GM19452 (cell line): Measurements from ENCODE around the gene CDC45.
A peak's percentile ranks its signal among the peaks of the same experiment; 100 is the strongest.

Experiments
- ATAC-seq: cut with Tn5 transposase; IDR thresholded peaks from one replicate; pipeline ENCODE4 v1.9.1; 2021; ENCODE audit not compliant: unreplicated experiment

CDC45 gene

GRCh38 chr22:19466848-19467752 lies 12.6 kb upstream of the CDC45 start:
- no peak for ATAC-seq

- no peak for ATAC-seq
Measured at GRCh38 chr22:19467912-19468311, 11.8 kb upstream of the CDC45 start.

GRCh38 chr22:19469421-19469820 lies 10.3 kb upstream of the CDC45 start:
- no peak for ATAC-seq

GRCh38 chr22:19470010-19470409 lies 9.7 kb upstream of the CDC45 start:
- ATAC-seq, result no peak

GRCh38 chr22:19471572-19471971 lies 8.1 kb upstream of the CDC45 start:
- no peak for ATAC-seq

GRCh38 chr22:19472233-19472632 lies 7.5 kb upstream of the CDC45 start:
- no peak for ATAC-seq

GRCh38 chr22:19473578-19473977 lies 6.1 kb upstream of the CDC45 start:
- no peak for ATAC-seq

- ATAC-seq, result no peak
Measured at GRCh38 chr22:19476023-19476422, 3.7 kb upstream of the CDC45 start.

- ATAC-seq, result no peak
Measured at GRCh38 chr22:19477321-19478044, 2.2 kb upstream of the CDC45 start.

GRCh38 chr22:19478045-19478900 lies 1.4 kb upstream of the CDC45 start:
- ATAC-seq, result no peak

GRCh38 chr22:19478901-19479354 lies 792 bp upstream of the CDC45 start, which contains the start of gene UFD1:
Gene UFD1 (minus strand): TSS chr22:19479193. CDS start chr22:19479085, 108 bp downstream.
- ATAC-seq, result peak; percentile 53

- no peak for ATAC-seq
Measured at GRCh38 chr22:19480173-19480568, 451 bp downstream of the CDC45 start.

GRCh38 chr22:19480789-19481188 lies 1.1 kb downstream of the CDC45 start:
- ATAC-seq, result no peak

- no peak for ATAC-seq
Measured at GRCh38 chr22:19482297-19482696, 2.6 kb downstream of the CDC45 start.

- no peak for ATAC-seq
Measured at GRCh38 chr22:19483481-19484244, 3.9 kb downstream of the CDC45 start.

GRCh38 chr22:19488285-19488684 lies 8.6 kb downstream of the CDC45 start:
- ATAC-seq, result no peak

GRCh38 chr22:19488884-19489843 lies 9.4 kb downstream of the CDC45 start:
- ATAC-seq, result no peak

- ATAC-seq, result no peak
Measured at GRCh38 chr22:19490628-19491230, 11.0 kb downstream of the CDC45 start.
